MCF 10A (cell line): ENCODE results near the gene FBLN2. TPM values are rescaled to one million over a fixed set of nuclear protein-coding genes. Genes with fewer than 3 reads are reported as not detected.

Experiments
- BruUV-seq: library from RNA; stranded (reverse); fragments of 400-500 nt; replicated peaks from 2 replicates; lab custom pipeline; 2021; lab: Mats Ljungman, UMichigan
- CTCF ChIA-PET: fragments of 300-600 bp; sonication (Branson Sonifier 250); formaldehyde crosslinking; extraction: SDS; loops from one replicate; lab custom pipeline; 2021; ENCODE audit warnings: antibody characterized with exemption, inconsistent platforms; lab: Yijun Ruan, JAX
- POLR2A ChIA-PET: fragments of 300-600, 350-650 bp; sonication (Branson Sonifier 250); formaldehyde crosslinking; extraction: SDS; loops from one replicate; lab custom pipeline; 2020; ENCODE audit warnings: antibody characterized with exemption, inconsistent platforms; lab: Yijun Ruan, JAX
- DNase-seq: peaks from one replicate; pipeline ENCODE4 v3.0.0-alpha.2; 2018; ENCODE audit not compliant: unreplicated experiment
- H3K27ac Mint-ChIP-seq: one replicate; pipeline ENCODE4 v1.8.0; 2022; ENCODE audit warnings: mild to moderate bottlenecking, low read depth, mixed read lengths; ENCODE audit not compliant: unreplicated experiment
- H3K27me3 Mint-ChIP-seq: one replicate; pipeline ENCODE4 v1.8.0; 2022; ENCODE audit warnings: mixed read lengths; ENCODE audit not compliant: insufficient read depth, unreplicated experiment
- H3K36me3 Mint-ChIP-seq: one replicate; pipeline ENCODE4 v1.8.0; 2022; ENCODE audit warnings: mild to moderate bottlenecking, moderate library complexity, mixed read lengths; ENCODE audit not compliant: insufficient read depth, unreplicated experiment
- H3K4me1 Mint-ChIP-seq: one replicate; pipeline ENCODE4 v1.8.0; 2022; ENCODE audit warnings: mixed read lengths; ENCODE audit not compliant: insufficient read depth, unreplicated experiment
- H3K4me3 Mint-ChIP-seq: one replicate; pipeline ENCODE4 v1.8.0; 2022; ENCODE audit warnings: mild to moderate bottlenecking, moderate library complexity, mixed read lengths; ENCODE audit not compliant: unreplicated experiment
- H3K9me3 Mint-ChIP-seq: one replicate; pipeline ENCODE4 v1.8.0; 2022; ENCODE audit warnings: mixed read lengths; ENCODE audit not compliant: unreplicated experiment
- CTCF ChIP-seq: fragments of 200-600 bp; IDR thresholded peaks from one replicate; pipeline ENCODE4 v1.8.0; 2022; ENCODE audit warnings: antibody characterized with exemption, mild to moderate bottlenecking; ENCODE audit not compliant: unreplicated experiment
- intact Hi-C: fragments of 100-400 bp; cut with micrococcal nuclease; formaldehyde crosslinking; loops from 2 replicates; pipeline ENCODE4 v1.14.1; 2022
- total RNA-seq: library from RNA; stranded (reverse); gene quantifications from 2 replicates; pipeline ENCODE4 v1.2.3, GENCODE V29; 2022

Gene FBLN2
- total RNA-seq, 1 experiment from 2014 or later = not detected

GRCh38 chr3:13501521-13501920 lies 47.4 kb upstream of the FBLN2 start:
- Mint-ChIP-seq H3K4me3 (no peak overlapping the region), H3K4me1 (peaks cover 23% of the 10 kb centered on the region), H3K27ac (no peak overlapping the region), H3K36me3 (no peaks in the 10 kb centered on the region), H3K9me3 (no peaks in the 10 kb centered on the region), H3K27me3 (no peaks in the 10 kb centered on the region)
- DNase-seq = no peak
- no TSS peak for BruUV-seq
- intact Hi-C loops = no loop called here
- CTCF ChIA-PET = interaction anchor here (8.9 kb wide), 1 partner anchor 149 kb away, joined by 362 read pairs; no protein-coding TSS in a partner anchor
- POLR2A ChIA-PET = no interaction called here
- no peak for TF ChIP-seq CTCF

- no peaks in the 10 kb centered on the region for H3K36me3 Mint-ChIP-seq
- peaks cover 22% of the 10 kb centered on the region for H3K4me1 Mint-ChIP-seq
- DNase-seq = no peak
- no TSS peak for BruUV-seq
- POLR2A ChIA-PET = no interaction called here
- H3K27ac Mint-ChIP-seq = no peak overlapping the region
- no peaks in the 10 kb centered on the region for H3K9me3 Mint-ChIP-seq
- H3K4me3 Mint-ChIP-seq = no peak overlapping the region
- CTCF ChIA-PET = interaction anchor here (0.7 to 8.9 kb wide), 2 partner anchors 64 to 148 kb away, joined by 3 to 362 read pairs; no protein-coding TSS in a partner anchor
- no peak for TF ChIP-seq CTCF
- intact Hi-C loops = no loop called here
- H3K27me3 Mint-ChIP-seq = no peaks in the 10 kb centered on the region
Measured at GRCh38 chr3:13501958-13502790, 46.8 kb upstream of the FBLN2 start.

- Mint-ChIP-seq H3K4me1 (peaks cover 24% of the 10 kb centered on the region), H3K27ac (no peak overlapping the region), H3K9me3 (no peaks in the 10 kb centered on the region), H3K4me3 (no peak overlapping the region), H3K27me3 (no peaks in the 10 kb centered on the region), H3K36me3 (peaks cover under 1% of the 10 kb centered on the region)
- no TSS peak for BruUV-seq
- CTCF ChIA-PET = interaction anchor here (0.6 to 1.0 kb wide), 5 partner anchors 14 to 144 kb away, joined by 3 to 4 read pairs (median 3); no protein-coding TSS in a partner anchor
- POLR2A ChIA-PET = no interaction called here
- intact Hi-C loops = no loop called here
- TF ChIP-seq CTCF = no peak
- no peak for DNase-seq
Measured at GRCh38 chr3:13502791-13503060, 46.2 kb upstream of the FBLN2 start.

GRCh38 chr3:13504161-13504831 lies 44.6 kb upstream of the FBLN2 start:
- Mint-ChIP-seq H3K27me3 (no peaks in the 10 kb centered on the region), H3K4me1 (peaks cover 33% of the 10 kb centered on the region), H3K9me3 (no peaks in the 10 kb centered on the region), H3K27ac (no peak overlapping the region), H3K4me3 (no peak overlapping the region), H3K36me3 (peaks cover 6% of the 10 kb centered on the region)
- DNase-seq = peak; percentile 71
- ChIA-PET CTCF (interaction anchor here (0.7 to 2.0 kb wide), 8 partner anchors 8 to 154 kb away, joined by 3 to 13 read pairs (median 4); no protein-coding TSS in a partner anchor), POLR2A (no interaction called here)
- TF ChIP-seq CTCF = no peak
- intact Hi-C loops = no loop called here
- BruUV-seq = no TSS peak
